ENCODE data around the gene OPN5.

Gene OPN5

GRCh38 chr6:47788498-47788884 is 6.7 kb downstream of the OPN5 start:
- no peak for DNase-seq (ENCODE audit: low read depth in 2 of 2)

GRCh38 chr6:47789553-47789952 is 7.7 kb downstream of the OPN5 start:
- no peak for DNase-seq (ENCODE audit: low read depth in 2 of 2)

- DNase-seq (ENCODE audit: low read depth in 2 of 2): no peak
Measured at GRCh38 chr6:47792216-47792733, 10.4 kb downstream of the OPN5 start.

GRCh38 chr6:47794577-47795135 is 12.8 kb downstream of the OPN5 start:
- DNase-seq (ENCODE audit: low read depth in 2 of 2): no peak

- no peak for DNase-seq (ENCODE audit: low read depth in 2 of 2)
Measured at GRCh38 chr6:47801984-47802383, 20.2 kb downstream of the OPN5 start.

- DNase-seq (ENCODE audit: low read depth in 2 of 2): no peak
Measured at GRCh38 chr6:47804821-47805220, 23.0 kb downstream of the OPN5 start.

GRCh38 chr6:47809873-47810272 is 28.0 kb downstream of the OPN5 start:
- DNase-seq (ENCODE audit: low read depth in 2 of 2): no peak

- DNase-seq (ENCODE audit: low read depth in 2 of 2): no peak
Measured at GRCh38 chr6:47810885-47811284, 29.1 kb downstream of the OPN5 start.

- DNase-seq (ENCODE audit: low read depth in 2 of 2): no peak
Measured at GRCh38 chr6:47811443-47811842, 29.6 kb downstream of the OPN5 start.

GRCh38 chr6:47817749-47818148 is 35.9 kb downstream of the OPN5 start:
- DNase-seq (ENCODE audit: low read depth in 2 of 2): no peak

GRCh38 chr6:47819461-47819860 is 37.6 kb downstream of the OPN5 start:
- DNase-seq (ENCODE audit: low read depth in 2 of 2): no peak

- no peak for DNase-seq (ENCODE audit: low read depth in 2 of 2)
Measured at GRCh38 chr6:47822856-47823554, 41.2 kb downstream of the OPN5 start.

GRCh38 chr6:47832386-47833100 is 50.7 kb downstream of the OPN5 start:
- no peak for DNase-seq (ENCODE audit: low read depth in 2 of 2)

GRCh38 chr6:47834196-47834595 is 52.4 kb downstream of the OPN5 start:
- DNase-seq (ENCODE audit: low read depth in 2 of 2): no peak

GRCh38 chr6:47836046-47836445 is 54.2 kb downstream of the OPN5 start:
- DNase-seq (ENCODE audit: low read depth in 2 of 2): no peak

GRCh38 chr6:47836639-47837038 is 54.8 kb downstream of the OPN5 start:
- DNase-seq (ENCODE audit: low read depth in 2 of 2): no peak

GRCh38 chr6:47839645-47840044 is 57.8 kb downstream of the OPN5 start:
- no peak for DNase-seq (ENCODE audit: low read depth in 2 of 2)

- no peak for DNase-seq (ENCODE audit: low read depth in 2 of 2)
Measured at GRCh38 chr6:47844881-47845280, 63.0 kb downstream of the OPN5 start.

- DNase-seq (ENCODE audit: low read depth in 2 of 2): no peak
Measured at GRCh38 chr6:47846752-47847151, 64.9 kb downstream of the OPN5 start.

- no peak for DNase-seq (ENCODE audit: low read depth in 2 of 2)
Measured at GRCh38 chr6:47851091-47851490, 69.3 kb downstream of the OPN5 start.

GRCh38 chr6:47852727-47853126 is 70.9 kb downstream of the OPN5 start:
- no peak for DNase-seq (ENCODE audit: low read depth in 2 of 2)

- DNase-seq (ENCODE audit: low read depth in 2 of 2): no peak
Measured at GRCh38 chr6:47853766-47854165, 71.9 kb downstream of the OPN5 start.

GRCh38 chr6:47854971-47855370 is 73.1 kb downstream of the OPN5 start:
- no peak for DNase-seq (ENCODE audit: low read depth in 2 of 2)

Measured in fibroblast of skin of left biceps (primary cell).